ENCODE data around the gene MEIS2.

GRCh38 chr15:36903922-36904556 lies 196.3 kb downstream of the MEIS2 start:
- TF ChIP-seq, protein P1, sequence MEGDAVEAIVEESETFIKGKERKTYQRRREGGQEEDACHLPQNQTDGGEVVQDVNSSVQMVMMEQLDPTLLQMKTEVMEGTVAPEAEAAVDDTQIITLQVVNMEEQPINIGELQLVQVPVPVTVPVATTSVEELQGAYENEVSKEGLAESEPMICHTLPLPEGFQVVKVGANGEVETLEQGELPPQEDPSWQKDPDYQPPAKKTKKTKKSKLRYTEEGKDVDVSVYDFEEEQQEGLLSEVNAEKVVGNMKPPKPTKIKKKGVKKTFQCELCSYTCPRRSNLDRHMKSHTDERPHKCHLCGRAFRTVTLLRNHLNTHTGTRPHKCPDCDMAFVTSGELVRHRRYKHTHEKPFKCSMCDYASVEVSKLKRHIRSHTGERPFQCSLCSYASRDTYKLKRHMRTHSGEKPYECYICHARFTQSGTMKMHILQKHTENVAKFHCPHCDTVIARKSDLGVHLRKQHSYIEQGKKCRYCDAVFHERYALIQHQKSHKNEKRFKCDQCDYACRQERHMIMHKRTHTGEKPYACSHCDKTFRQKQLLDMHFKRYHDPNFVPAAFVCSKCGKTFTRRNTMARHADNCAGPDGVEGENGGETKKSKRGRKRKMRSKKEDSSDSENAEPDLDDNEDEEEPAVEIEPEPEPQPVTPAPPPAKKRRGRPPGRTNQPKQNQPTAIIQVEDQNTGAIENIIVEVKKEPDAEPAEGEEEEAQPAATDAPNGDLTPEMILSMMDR (IDR thresholded peaks at IDR 0.05), result no peak
- TF ChIP-seq POLR2A (IDR thresholded peaks at IDR 0.05), result no peak

Measured in vagina (tissue), 2 donors.